OCI-LY7 (cell line): ENCODE measurements around the gene UBXN2A. TPM values are rescaled to one million over a fixed set of nuclear protein-coding genes. Genes with fewer than 3 reads are reported as not detected.

Experiments used
- Bru-seq: library from RNA; stranded (reverse); fragments of 400-500 nt; gene quantifications from one replicate; lab custom pipeline; 2021; lab: Mats Ljungman, UMichigan
- BruChase-seq, 2 experiments: library from RNA; stranded (reverse); fragments of 400-500 nt; gene quantifications; one replicate each; lab custom pipeline; 2021; lab: Mats Ljungman, UMichigan
- BruUV-seq: library from RNA; stranded (reverse); fragments of 400-500 nt; replicated peaks from 2 replicates; lab custom pipeline; 2021; lab: Mats Ljungman, UMichigan
- CTCF ChIA-PET: fragments of 300-600 bp; sonication (Branson Sonifier 250); formaldehyde crosslinking; loops from one replicate; lab custom pipeline; 2022; ENCODE audit warnings: antibody characterized with exemption; ENCODE audit not compliant: unreplicated experiment; lab: Charles Lee
- POLR2A ChIA-PET: fragments of 300-600 bp; sonication (Branson Sonifier 250); formaldehyde crosslinking; loops from one replicate; lab custom pipeline; 2022; ENCODE audit warnings: antibody characterized with exemption; lab: Charles Lee
- DNase-seq: peaks from one replicate; pipeline ENCODE4 v3.0.0-alpha.2; 2015; ENCODE audit warnings: low spot score
- H2AFZ ChIP-seq: fragments of 200-600 bp; sonication (generic), shearing (Covaris generic); 2 replicates; pipeline ENCODE4 v1.6.1; 2014; ENCODE audit warnings: mild to moderate bottlenecking, antibody characterized with exemption, low read length, moderate library complexity
- H3K27ac ChIP-seq: fragments of 200-600 bp; sonication (generic); 2 replicates; pipeline ENCODE4 v1.5.1; 2014; ENCODE audit warnings: mixed run types, low read depth, mild to moderate bottlenecking, moderate library complexity, low read length, inconsistent platforms; ENCODE audit not compliant: poor library complexity, severe bottlenecking
- H3K36me3 ChIP-seq: fragments of 200-600 bp; sonication (generic); 2 replicates; pipeline ENCODE4 v1.6.1; 2014; ENCODE audit warnings: mild to moderate bottlenecking, antibody characterized with exemption, low read length, moderate library complexity, mixed read lengths; ENCODE audit not compliant: insufficient read depth
- H3K4me1 ChIP-seq: fragments of 200-600 bp; sonication (generic); 2 replicates; pipeline ENCODE4 v1.5.1; 2014; ENCODE audit warnings: mild to moderate bottlenecking, low read length; ENCODE audit not compliant: insufficient read depth, poor library complexity, severe bottlenecking
- H3K4me2 ChIP-seq: fragments of 200-600 bp; sonication (generic); 2 replicates; pipeline ENCODE4 v1.6.1; 2014; ENCODE audit warnings: mild to moderate bottlenecking, low read length
- H3K4me3 ChIP-seq: fragments of 200-600 bp; sonication (generic); 2 replicates; pipeline ENCODE4 v1.5.1; 2014; ENCODE audit warnings: mild to moderate bottlenecking, low read depth, low read length; ENCODE audit not compliant: poor library complexity, severe bottlenecking
- H3K79me2 ChIP-seq: fragments of 200-600 bp; sonication (generic); 2 replicates; pipeline ENCODE4 v1.6.1; 2016; ENCODE audit warnings: low read depth, mild to moderate bottlenecking, low read length, moderate library complexity, mixed read lengths; ENCODE audit not compliant: insufficient read depth
- H3K9me2 ChIP-seq: fragments of 200-600 bp; sonication (generic); 2 replicates; pipeline ENCODE4 v1.6.1; 2016; ENCODE audit warnings: mild to moderate bottlenecking, low read length, mixed read lengths; ENCODE audit not compliant: insufficient read depth
- H3K9me3 ChIP-seq: fragments of 200-600 bp; sonication (generic); 2 replicates; pipeline ENCODE4 v1.6.1; 2014; ENCODE audit warnings: mild to moderate bottlenecking, mixed run types, low read length, mixed read lengths
- H4K20me1 ChIP-seq: fragments of 200-600 bp; sonication (generic); 2 replicates; pipeline ENCODE4 v1.6.1; 2014; ENCODE audit warnings: mild to moderate bottlenecking, antibody characterized with exemption, low read length, moderate library complexity, mixed read lengths; ENCODE audit not compliant: insufficient read depth
- EZH2phosphoT487 ChIP-seq: fragments of 200-600 bp; sonication (generic); IDR thresholded peaks from 2 replicates; pipeline ENCODE4 v1.6.1; 2018; ENCODE audit warnings: low read depth, borderline replicate concordance, mild to moderate bottlenecking, mixed run types, antibody characterized with exemption, low read length, moderate library complexity, mixed read lengths
- intact Hi-C: fragments of 100-400 bp; cut with micrococcal nuclease; formaldehyde crosslinking; loops from one replicate; pipeline ENCODE4 v1.10.0; 2022; ENCODE audit not compliant: unreplicated experiment
- long read RNA-seq: library from polyadenylated mRNA; stranded (forward); transcript quantifications from one replicate; pipeline ENCODE4 v2.0.0, GENCODE V29; 2022
- total RNA-seq, 2 experiments: library from RNA; depleted of rRNA in 1 of 2; stranded (reverse); fragments of >200 nt in 1 of 2; shearing (Covaris generic) in 1 of 2; gene quantifications; 2 replicates each; pipeline ENCODE4 v1.2.3, GENCODE V29; 2014 to 2022
- TF ChIP-seq, protein P1 (sequence below): fragments of 200-600 bp; sonication (generic); conservative IDR thresholded peaks from 2 replicates; pipeline ENCODE4 v1.5.1; 2014; ENCODE audit warnings: mild to moderate bottlenecking, antibody characterized with exemption, low read length, moderate library complexity, mixed read lengths

The UBXN2A gene, protein sequence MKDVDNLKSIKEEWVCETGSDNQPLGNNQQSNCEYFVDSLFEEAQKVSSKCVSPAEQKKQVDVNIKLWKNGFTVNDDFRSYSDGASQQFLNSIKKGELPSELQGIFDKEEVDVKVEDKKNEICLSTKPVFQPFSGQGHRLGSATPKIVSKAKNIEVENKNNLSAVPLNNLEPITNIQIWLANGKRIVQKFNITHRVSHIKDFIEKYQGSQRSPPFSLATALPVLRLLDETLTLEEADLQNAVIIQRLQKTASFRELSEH
- total RNA-seq (2014; rRNA removed; shearing (Covaris generic)) (10.0 and 11.3 TPM in 2 replicates), total RNA-seq (2022) (15.4 and 16.2 TPM in 2 replicates), Bru-seq, nascent RNA (percentile 64 among the genes with signal in this experiment), BruChase-seq, experiment 1, labeled RNA remaining after a 6-hour chase (percentile 68 among the genes with signal in this experiment), BruChase-seq, experiment 2, labeled RNA remaining after a 2-hour chase (percentile 65 among the genes with signal in this experiment)
- long read RNA-seq, full-length matches to known transcripts: 29 of 42 reads
- long read RNA-seq, partial matches to known transcripts: 0 of 42 reads
- long read RNA-seq, other reads (novel, unspliced or antisense): 13 of 42 reads

DNA sequence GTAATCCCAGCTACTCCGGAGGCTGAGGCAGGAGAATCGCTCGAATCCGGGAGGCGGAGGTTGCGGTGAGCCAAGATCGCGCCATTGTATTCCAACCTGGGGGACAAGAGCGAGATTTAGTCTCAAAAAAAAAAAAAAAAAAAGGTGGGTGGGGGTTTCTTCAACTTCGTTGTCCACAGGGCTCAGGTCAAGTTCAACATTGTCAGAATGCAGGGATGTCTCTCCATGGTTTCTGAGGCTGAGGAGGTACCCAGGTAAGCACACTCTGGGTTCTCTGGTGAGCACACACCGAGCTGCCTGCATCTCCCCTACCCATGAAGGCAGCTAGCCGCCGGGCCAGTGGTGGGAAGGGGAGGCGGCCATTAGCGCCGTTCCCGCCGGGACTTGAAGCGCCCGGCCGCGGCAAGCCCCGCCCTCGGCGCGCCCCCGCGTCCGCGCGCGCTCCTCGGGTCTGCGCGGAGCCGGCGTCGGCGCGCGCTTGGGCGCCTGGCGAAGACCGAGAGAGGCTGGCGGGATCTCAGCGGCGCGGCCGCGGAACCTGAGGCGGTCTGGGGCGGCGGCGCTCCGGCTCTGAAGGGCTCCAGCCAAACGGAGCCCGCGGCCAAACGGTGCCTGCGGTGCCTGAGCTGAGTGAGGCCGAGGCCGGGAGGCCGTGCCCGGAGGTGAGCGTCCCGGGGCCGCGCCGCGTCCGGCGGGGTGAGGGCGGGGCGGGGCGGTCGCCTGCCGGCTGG is at the start of gene UBXN2A:
UBXN2A (plus strand) TSS at position 477 of the 731 bp plus-strand sequence. CDS start 17,852 bp downstream, outside the sequence.
- Histone ChIP-seq H3K4me1 (peaks cover 18% of the 10 kb centered on the region), H3K27ac (peak within 1 kb of the TSS; percentile 73), H4K20me1 (no peaks in the 10 kb centered on the region; the same call in 1 of the 2 replicates), H3K36me3 (0 out of 2 replicates have a peak, but pooled peaks cover 6% of the 10 kb centered on the region), H3K9me3 (no peaks in the 10 kb centered on the region), H3K79me2 (peaks cover 22% of the 10 kb centered on the region), H3K4me3 (peak within 1 kb of the TSS; percentile 72), H2AFZ (peak within 1 kb of the TSS; percentile 64), H3K4me2 (peak within 1 kb of the TSS; percentile 80), H3K9me2 (no peaks in the 10 kb centered on the region)
- CTCF ChIA-PET: interaction anchor here (1.2 to 2.5 kb wide), 2 partner anchors 13 to 54 kb away, joined by 3 to 15 read pairs; partner anchors contain the start of gene ATAD2B
- POLR2A ChIA-PET: interaction anchor here (0.5 to 3.5 kb wide), 9 partner anchors 8 to 168 kb away, joined by 3 to 50 read pairs (median 3); partner anchors contain the start of gene ATAD2B
- intact Hi-C loops: loop anchor here (1.0 to 10.0 kb wide), 3 partner anchors 13 to 555 kb away; partner anchors contain the start of genes ATAD2B, NCOA1 and SF3B6
- no TSS peak for BruUV-seq
- peak; percentile 89 for DNase-seq
- TF ChIP-seq EZH2phosphoT487: no peak
- TF ChIP-seq, protein P1, sequence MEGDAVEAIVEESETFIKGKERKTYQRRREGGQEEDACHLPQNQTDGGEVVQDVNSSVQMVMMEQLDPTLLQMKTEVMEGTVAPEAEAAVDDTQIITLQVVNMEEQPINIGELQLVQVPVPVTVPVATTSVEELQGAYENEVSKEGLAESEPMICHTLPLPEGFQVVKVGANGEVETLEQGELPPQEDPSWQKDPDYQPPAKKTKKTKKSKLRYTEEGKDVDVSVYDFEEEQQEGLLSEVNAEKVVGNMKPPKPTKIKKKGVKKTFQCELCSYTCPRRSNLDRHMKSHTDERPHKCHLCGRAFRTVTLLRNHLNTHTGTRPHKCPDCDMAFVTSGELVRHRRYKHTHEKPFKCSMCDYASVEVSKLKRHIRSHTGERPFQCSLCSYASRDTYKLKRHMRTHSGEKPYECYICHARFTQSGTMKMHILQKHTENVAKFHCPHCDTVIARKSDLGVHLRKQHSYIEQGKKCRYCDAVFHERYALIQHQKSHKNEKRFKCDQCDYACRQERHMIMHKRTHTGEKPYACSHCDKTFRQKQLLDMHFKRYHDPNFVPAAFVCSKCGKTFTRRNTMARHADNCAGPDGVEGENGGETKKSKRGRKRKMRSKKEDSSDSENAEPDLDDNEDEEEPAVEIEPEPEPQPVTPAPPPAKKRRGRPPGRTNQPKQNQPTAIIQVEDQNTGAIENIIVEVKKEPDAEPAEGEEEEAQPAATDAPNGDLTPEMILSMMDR: no peak

DNA sequence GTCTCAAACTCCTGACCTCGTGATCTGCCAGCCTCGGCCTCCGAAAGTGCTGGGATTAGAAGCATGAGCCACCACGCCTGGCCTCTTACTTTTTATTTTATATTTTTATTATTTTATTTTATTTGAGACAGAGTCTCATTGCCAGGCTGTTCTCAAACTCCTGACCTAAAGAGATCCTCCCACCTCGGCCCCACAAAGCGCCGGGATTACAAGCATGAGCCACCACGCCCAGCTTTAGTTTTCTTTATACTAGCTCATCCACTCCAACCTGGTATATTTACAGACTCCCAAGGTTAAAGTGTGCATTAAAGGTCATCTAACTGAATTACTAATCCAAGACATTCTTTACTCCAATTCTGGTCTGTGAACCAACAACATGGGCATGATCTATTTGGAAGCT is 40.1 kb upstream of the UBXN2A start:
- no peak for TF ChIP-seq EZH2phosphoT487
- TF ChIP-seq, protein P1: no peak
- no peaks in the 10 kb centered on the region for H3K79me2 ChIP-seq
- no peaks in the 10 kb centered on the region for H3K9me2 ChIP-seq
- H3K4me1 ChIP-seq: no peaks in the 10 kb centered on the region
- no peak overlapping the region for H2AFZ ChIP-seq
- H3K4me3 ChIP-seq: no peak overlapping the region
- H3K27ac ChIP-seq: no peak overlapping the region
- ChIA-PET POLR2A (interaction anchor here (0.6 to 0.7 kb wide), 3 partner anchors 28 to 602 kb away, joined by 3 to 5 read pairs (median 3); no protein-coding TSS in a partner anchor), CTCF (no interaction called here)
- no peak for DNase-seq
- intact Hi-C loops: no loop called here
- no peak overlapping the region for H3K4me2 ChIP-seq
- no peaks in the 10 kb centered on the region for H4K20me1 ChIP-seq
- H3K36me3 ChIP-seq: no peaks in the 10 kb centered on the region
- H3K9me3 ChIP-seq: no peaks in the 10 kb centered on the region
- no TSS peak for BruUV-seq
